ENCODE results near the gene ETFB.

Gene ETFB

GRCh38 chr19:51347209-51347928 lies 18.8 kb downstream of the ETFB start:
- DNase-seq: no peak

GRCh38 chr19:51346742-51347141 lies 19.4 kb downstream of the ETFB start:
- DNase-seq: no peak

GRCh38 chr19:51345076-51345620 lies 21.0 kb downstream of the ETFB start:
- no peak for DNase-seq

- DNase-seq: no peak
Measured at GRCh38 chr19:51342631-51343569, 23.3 kb downstream of the ETFB start.

GRCh38 chr19:51341976-51342580 lies 24.1 kb downstream of the ETFB start, which contains the start of gene VSIG10L:
Gene VSIG10L, minus strand, starts transcription at chr19:51342139. Its CDS starts 15 bp downstream, at chr19:51342124.
- no peak for DNase-seq

GRCh38 chr19:51341066-51341465 lies 25.1 kb downstream of the ETFB start:
- no peak for DNase-seq

- no peak for DNase-seq
Measured at GRCh38 chr19:51339687-51340656, 26.2 kb downstream of the ETFB start.

- DNase-seq: no peak
Measured at GRCh38 chr19:51339313-51339686, 26.9 kb downstream of the ETFB start.

GRCh38 chr19:51338563-51339312 lies 27.4 kb downstream of the ETFB start:
- no peak for DNase-seq

GRCh38 chr19:51337861-51338562 lies 28.2 kb downstream of the ETFB start:
- no peak for DNase-seq

GRCh38 chr19:51337141-51337860 lies 28.9 kb downstream of the ETFB start:
- DNase-seq: no peak

- no peak for DNase-seq
Measured at GRCh38 chr19:51333836-51334460, 32.2 kb downstream of the ETFB start.

- DNase-seq: no peak
Measured at GRCh38 chr19:51331716-51332115, 34.5 kb downstream of the ETFB start.

- DNase-seq: no peak
Measured at GRCh38 chr19:51331193-51331592, 35.0 kb downstream of the ETFB start.

GRCh38 chr19:51330366-51330765 lies 35.8 kb downstream of the ETFB start:
- no peak for DNase-seq

- DNase-seq: no peak
Measured at GRCh38 chr19:51329411-51329810, 36.8 kb downstream of the ETFB start.

- no peak for DNase-seq
Measured at GRCh38 chr19:51327066-51328001, 38.9 kb downstream of the ETFB start.
